Naive B cell (primary cell): Measurements from ENCODE around the gene C15orf61. TPM values are rescaled to one million over a fixed set of nuclear protein-coding genes. Genes with fewer than 3 reads are reported as not detected.

Experiments used
- ATAC-seq, 2 donors: fragments of 150-1000 bp; cut with Tn5 transposase; 2 replicates each; pipeline ENCODE4 v1.10.0; 2021; ENCODE audit warnings: low read depth in 2 of 2, mild to moderate bottlenecking in 2 of 2, moderate library complexity in 2 of 2
- DNase-seq: peaks from one replicate; pipeline ENCODE4 v3.0.0; 2022
- H3K27ac Mint-ChIP-seq, 6 donors: one replicate each; pipeline ENCODE4 v1.8.0; 2020 to 2022; ENCODE audit warnings: mild to moderate bottlenecking in 6 of 6, mixed read lengths in 6 of 6, moderate library complexity in 5 of 6, inconsistent platforms in 2 of 6
- H3K27me3 Mint-ChIP-seq, 3 donors: one replicate each; pipeline ENCODE4 v1.8.0; 2021 to 2022; ENCODE audit warnings: mixed read lengths in 3 of 3, mild to moderate bottlenecking in 1 of 3
- H3K36me3 Mint-ChIP-seq, 2 donors: one replicate each; pipeline ENCODE4 v1.8.0; 2020 to 2022; ENCODE audit warnings: mixed read lengths in 2 of 2, inconsistent platforms in 1 of 2, mild to moderate bottlenecking in 1 of 2
- H3K4me1 Mint-ChIP-seq, 3 donors: one replicate each; pipeline ENCODE4 v1.8.0; 2020 to 2022; ENCODE audit warnings: mixed read lengths in 3 of 3, inconsistent platforms in 1 of 3, mild to moderate bottlenecking in 1 of 3, moderate library complexity in 1 of 3
- H3K4me3 Mint-ChIP-seq, 8 donors: one replicate each; pipeline ENCODE4 v1.8.0; 2020 to 2022; ENCODE audit warnings: mild to moderate bottlenecking in 8 of 8, mixed read lengths in 8 of 8, moderate library complexity in 8 of 8, inconsistent platforms in 2 of 8
- H3K9me3 Mint-ChIP-seq, 7 donors: one replicate each; pipeline ENCODE4 v1.8.0; 2020 to 2022; ENCODE audit warnings: mixed read lengths in 7 of 7, mild to moderate bottlenecking in 5 of 7, inconsistent platforms in 2 of 7, moderate library complexity in 1 of 7
- polyA plus RNA-seq, 6 donors: library from polyadenylated mRNA; unstranded; fragments of 300-500 nt; fragmentation: Illumina TruSeq; gene quantifications; one replicate each; pipeline ENCODE4 v1.2.3, GENCODE V29; 2021; ENCODE audit warnings: low read depth in 6 of 6

The C15orf61 gene
- polyA plus RNA-seq, 6 donors from 2014 or later = 3.5 to 8.9 (median 6.0) TPM

- DNase-seq = no peak
- no peaks in the 10 kb centered on the region for H3K27me3 Mint-ChIP-seq
- H3K4me3 Mint-ChIP-seq = peak overlapping the region; percentile 93 to 97 (median 95)
- ATAC-seq = no peak
- peak overlapping the region in 5 of 6 donors; percentile 73 to 98 (median 91) for H3K27ac Mint-ChIP-seq
- H3K36me3 Mint-ChIP-seq = peaks cover 0 to 6% of the 10 kb centered on the region in 2 donors
- peaks cover 9 to 33% (median 22%) of the 10 kb centered on the region in 3 donors for H3K4me1 Mint-ChIP-seq
- H3K9me3 Mint-ChIP-seq = no peaks in the 10 kb centered on the region
Measured at GRCh38 chr15:67521783-67522568, 1.0 kb downstream of the C15orf61 start.

GRCh38 chr15:67523330-67523729 lies 2.4 kb downstream of the C15orf61 start:
- Mint-ChIP-seq H3K4me3 (peak overlapping the region in 3 of 8 donors; percentile 16 to 94 (median 29)), H3K4me1 (peaks cover 9 to 33% (median 22%) of the 10 kb centered on the region in 3 donors)

GRCh38 chr15:67524235-67524634 lies 3.3 kb downstream of the C15orf61 start:
- no peak for ATAC-seq
- H3K27ac Mint-ChIP-seq = peak overlapping the region in 1 of 6 donors; percentile 45

More at GRCh38 chr15:67523330-67523729, 2.4 kb downstream of the C15orf61 start:
- no peaks in the 10 kb centered on the region for H3K27me3 Mint-ChIP-seq
- H3K9me3 Mint-ChIP-seq = no peaks in the 10 kb centered on the region
- DNase-seq = no peak
- no peaks in the 10 kb centered on the region for H3K36me3 Mint-ChIP-seq
- no peak for ATAC-seq
- peak overlapping the region in 1 of 6 donors; percentile 10 for H3K27ac Mint-ChIP-seq

GRCh38 chr15:67528513-67528912 lies 7.6 kb downstream of the C15orf61 start:
- H3K27me3 Mint-ChIP-seq = no peaks in the 10 kb centered on the region
- no peak for ATAC-seq
- H3K4me1 Mint-ChIP-seq = peaks cover 0 to 5% (median 0%) of the 10 kb centered on the region in 3 donors
- H3K9me3 Mint-ChIP-seq = no peaks in the 10 kb centered on the region
- no peaks in the 10 kb centered on the region for H3K36me3 Mint-ChIP-seq
- no peak overlapping the region for H3K27ac Mint-ChIP-seq
- DNase-seq = no peak
- no peak overlapping the region for H3K4me3 Mint-ChIP-seq

More at GRCh38 chr15:67524235-67524634, 3.3 kb downstream of the C15orf61 start:
- DNase-seq = no peak
- Mint-ChIP-seq H3K4me3 (no peak overlapping the region), H3K4me1 (peaks cover 9 to 33% (median 22%) of the 10 kb centered on the region in 3 donors), H3K27me3 (no peaks in the 10 kb centered on the region), H3K9me3 (no peaks in the 10 kb centered on the region), H3K36me3 (no peaks in the 10 kb centered on the region)

GRCh38 chr15:67531379-67531914 lies 10.5 kb downstream of the C15orf61 start:
- H3K27ac Mint-ChIP-seq = no peak overlapping the region
- ATAC-seq (no peak), DNase-seq (no peak)
- H3K27me3 Mint-ChIP-seq = peaks cover 0 to 8% (median 0%) of the 10 kb centered on the region in 3 donors
- H3K4me1 Mint-ChIP-seq = peaks cover 0 to 8% (median 3%) of the 10 kb centered on the region in 3 donors
- H3K4me3 Mint-ChIP-seq = no peak overlapping the region
- H3K9me3 Mint-ChIP-seq = no peaks in the 10 kb centered on the region
- no peaks in the 10 kb centered on the region for H3K36me3 Mint-ChIP-seq

- Mint-ChIP-seq H3K9me3 (no peaks in the 10 kb centered on the region), H3K27me3 (peaks cover 11% of the 10 kb centered on the region in 3 donors), H3K4me3 (no peak overlapping the region), H3K4me1 (peaks cover 2 to 11% (median 7%) of the 10 kb centered on the region in 3 donors), H3K27ac (no peak overlapping the region), H3K36me3 (no peaks in the 10 kb centered on the region)
- ATAC-seq = no peak
- no peak for DNase-seq
Measured at GRCh38 chr15:67533873-67534272, 12.9 kb downstream of the C15orf61 start.

GRCh38 chr15:67534360-67534759 lies 13.4 kb downstream of the C15orf61 start:
- Mint-ChIP-seq H3K27me3 (peaks cover 11% of the 10 kb centered on the region in 3 donors), H3K9me3 (no peaks in the 10 kb centered on the region), H3K4me1 (peaks cover 5 to 16% (median 11%) of the 10 kb centered on the region in 3 donors), H3K36me3 (no peaks in the 10 kb centered on the region), H3K27ac (peak overlapping the region in 1 of 6 donors; percentile 67), H3K4me3 (no peak overlapping the region)
- no peak for ATAC-seq
- DNase-seq = no peak

- H3K4me3 Mint-ChIP-seq = peak overlapping the region in 1 of 8 donors; percentile 42
- H3K36me3 Mint-ChIP-seq = no peaks in the 10 kb centered on the region
Measured at GRCh38 chr15:67537771-67538170, 16.8 kb downstream of the C15orf61 start.

GRCh38 chr15:67542420-67543347 lies 21.8 kb downstream of the C15orf61 start, which contains the start of gene MAP2K5:
Gene MAP2K5, plus strand, starts transcription at chr15:67542703. Its CDS starts 633 bp downstream, at chr15:67543336.
- H3K27ac Mint-ChIP-seq = peak within 1 kb of the TSS; percentile 93 to 96 (median 96)
- peaks cover 34 to 53% (median 52%) of the 10 kb centered on the region in 3 donors for H3K4me1 Mint-ChIP-seq
- H3K9me3 Mint-ChIP-seq = no peaks in the 10 kb centered on the region
- peak within 1 kb of the TSS; percentile 88 to 98 (median 97) for H3K4me3 Mint-ChIP-seq
- peaks cover 0 to 9% of the 10 kb centered on the region in 2 donors for H3K36me3 Mint-ChIP-seq
- peak; percentile 63 to 66 for ATAC-seq
- H3K27me3 Mint-ChIP-seq = peaks cover 0 to 5% (median 4%) of the 10 kb centered on the region in 3 donors
- DNase-seq = peak; percentile 72

More at GRCh38 chr15:67537771-67538170, 16.8 kb downstream of the C15orf61 start:
- H3K9me3 Mint-ChIP-seq = no peaks in the 10 kb centered on the region
- DNase-seq (no peak), ATAC-seq (no peak)
- H3K27me3 Mint-ChIP-seq = peaks cover 11% of the 10 kb centered on the region in 3 donors
- peaks cover 15 to 32% (median 31%) of the 10 kb centered on the region in 3 donors for H3K4me1 Mint-ChIP-seq
- H3K27ac Mint-ChIP-seq = no peak overlapping the region

GRCh38 chr15:67543348-67543718 lies 22.4 kb downstream of the C15orf61 start:
- Mint-ChIP-seq H3K9me3 (no peaks in the 10 kb centered on the region), H3K27ac (peak overlapping the region in 5 of 6 donors; percentile 16 to 94 (median 90)), H3K27me3 (no peaks in the 10 kb centered on the region), H3K4me3 (peak overlapping the region; percentile 88 to 98 (median 97)), H3K4me1 (peaks cover 34 to 53% (median 52%) of the 10 kb centered on the region in 3 donors), H3K36me3 (peaks cover 0 to 9% of the 10 kb centered on the region in 2 donors)
- no peak for ATAC-seq
- DNase-seq = no peak

GRCh38 chr15:67544475-67544874 lies 23.5 kb downstream of the C15orf61 start:
- Mint-ChIP-seq H3K27ac (peak overlapping the region in 3 of 6 donors; percentile 22 to 42 (median 37)), H3K36me3 (peaks cover 0 to 9% of the 10 kb centered on the region in 2 donors), H3K4me3 (peak overlapping the region in 3 of 8 donors; percentile 26 to 98 (median 55)), H3K4me1 (peaks cover 27 to 50% (median 49%) of the 10 kb centered on the region in 3 donors), H3K27me3 (no peaks in the 10 kb centered on the region), H3K9me3 (no peaks in the 10 kb centered on the region)
- ATAC-seq (no peak), DNase-seq (no peak)

- no peak for DNase-seq
- peak overlapping the region in 2 of 8 donors; percentile 45 to 98 for H3K4me3 Mint-ChIP-seq
- no peaks in the 10 kb centered on the region for H3K27me3 Mint-ChIP-seq
- ATAC-seq = no peak
- H3K4me1 Mint-ChIP-seq = peaks cover 25 to 45% (median 43%) of the 10 kb centered on the region in 3 donors
- H3K36me3 Mint-ChIP-seq = peaks cover 0 to 9% of the 10 kb centered on the region in 2 donors
- no peak overlapping the region for H3K27ac Mint-ChIP-seq
- no peaks in the 10 kb centered on the region for H3K9me3 Mint-ChIP-seq
Measured at GRCh38 chr15:67545864-67546263, 24.9 kb downstream of the C15orf61 start.
